ENCODE measurements around the gene ST7.
"Not testable (repeated sequence)": the region's sequence is repeated elsewhere in the genome, so short reads cannot be mapped to it uniquely, and the experiment has no call there.

ST7 gene

GRCh38 chr7:116951366-116952292 is 1.7 kb upstream of the ST7 start:
- FAIRE-seq = no peak

GRCh38 chr7:116952635-116953371 is 498 bp upstream of the ST7 start:
- FAIRE-seq = no peak

- FAIRE-seq = no peak
These were observed 871 bp downstream of the ST7 start for GRCh38 chr7:116953906-116954838.

GRCh38 chr7:116955340-116955739 is 2.0 kb downstream of the ST7 start:
- FAIRE-seq = no peak

DNA sequence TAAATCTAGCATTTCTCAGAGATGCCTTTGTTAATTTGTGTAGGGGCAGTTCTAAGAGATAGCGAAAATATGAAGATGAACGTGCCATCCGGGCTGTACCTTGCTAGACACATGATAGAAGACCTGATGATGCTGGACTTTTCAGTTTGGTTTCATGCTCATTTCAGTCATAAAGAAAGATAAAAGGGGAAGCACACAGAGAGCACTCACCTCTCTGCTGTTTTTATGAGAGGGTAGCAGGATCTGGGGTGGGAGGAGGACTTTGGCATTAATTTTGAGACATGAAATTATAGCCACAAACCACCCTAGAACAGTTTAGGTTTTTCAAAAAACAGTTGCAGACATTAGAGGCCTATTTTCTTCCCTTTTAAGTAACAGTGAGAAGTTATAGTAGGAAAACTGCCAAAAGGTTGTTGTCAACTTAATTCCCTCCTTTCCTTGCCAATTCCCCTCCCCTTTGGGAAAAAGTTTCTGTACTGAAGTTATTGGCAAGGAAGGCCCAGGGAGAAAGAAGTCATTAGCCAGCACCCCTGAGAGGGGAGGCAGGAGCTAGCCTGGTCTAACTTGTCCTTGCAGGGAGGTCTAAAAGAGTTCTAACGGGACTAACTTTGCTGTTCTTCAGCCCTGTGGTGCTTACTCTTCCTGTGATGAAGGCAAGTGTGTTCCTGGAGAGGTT is 2.6 kb downstream of the ST7 start:
- no peak for FAIRE-seq

- FAIRE-seq = no peak
These were observed 3.1 kb downstream of the ST7 start for GRCh38 chr7:116956477-116956804.

DNA sequence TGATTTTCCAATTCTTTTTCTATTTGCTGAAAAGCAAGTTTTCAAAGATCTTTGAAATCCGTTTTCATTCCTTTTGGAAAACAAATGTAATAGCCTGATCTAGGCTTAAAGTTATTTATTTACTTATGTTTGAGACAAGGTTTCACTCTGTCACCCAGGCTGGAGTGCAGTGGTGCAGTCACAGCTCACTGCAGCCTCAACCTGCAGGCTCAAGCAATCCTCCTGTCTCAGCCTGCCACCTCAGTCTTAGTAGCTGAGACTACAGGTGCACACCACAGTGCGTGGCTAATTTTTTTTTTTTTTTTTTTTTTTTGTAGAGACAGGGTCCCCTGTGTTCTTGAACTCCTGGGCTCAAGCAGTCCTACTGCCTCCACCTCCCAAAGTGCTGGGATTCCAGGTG is 4.6 kb downstream of the ST7 start:
- no peak for FAIRE-seq

- FAIRE-seq = not testable (repeated sequence)
These were observed 8.8 kb downstream of the ST7 start for GRCh38 chr7:116961966-116962673.

DNA sequence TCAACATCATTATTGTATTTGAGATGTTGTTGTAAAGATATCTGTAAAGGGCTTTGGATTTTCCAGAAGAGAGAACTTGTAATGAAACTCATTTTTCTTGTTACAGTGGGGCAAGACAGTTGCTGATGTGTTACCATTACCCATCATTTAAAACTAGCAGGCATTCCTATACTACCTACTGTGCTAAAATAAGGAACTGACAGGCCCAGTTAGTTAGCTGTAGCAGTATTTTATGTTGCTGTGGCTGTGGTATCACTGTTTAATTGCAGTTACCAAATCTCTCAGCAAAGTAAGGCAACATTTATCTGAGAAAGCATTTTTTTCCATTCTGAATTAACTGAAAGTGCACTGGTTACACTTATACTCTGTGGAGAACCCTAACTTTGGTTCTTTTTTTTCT is 9.9 kb downstream of the ST7 start:
- no peak for FAIRE-seq

DNA sequence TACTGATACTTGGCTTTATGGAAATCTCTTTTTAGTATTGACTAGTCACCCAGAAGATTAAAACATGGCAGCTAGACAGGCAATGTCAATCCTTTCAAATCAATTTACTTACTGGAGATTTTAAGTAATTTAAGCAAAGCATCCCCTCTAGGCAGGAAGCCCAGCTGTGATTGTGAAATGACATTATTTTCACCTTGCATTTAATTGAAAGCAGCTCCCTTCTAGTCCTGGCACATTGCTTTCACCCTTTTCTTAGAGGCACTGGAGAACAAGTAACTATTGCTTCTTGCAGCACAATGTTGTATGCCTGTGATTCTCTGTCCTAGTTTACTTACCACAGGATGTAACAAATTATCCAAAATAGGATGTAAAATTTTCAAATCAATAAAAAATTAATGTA is 13.3 kb downstream of the ST7 start:
- FAIRE-seq = no peak

- FAIRE-seq = no peak
These were observed 14.1 kb downstream of the ST7 start for GRCh38 chr7:116967254-116967922.

DNA sequence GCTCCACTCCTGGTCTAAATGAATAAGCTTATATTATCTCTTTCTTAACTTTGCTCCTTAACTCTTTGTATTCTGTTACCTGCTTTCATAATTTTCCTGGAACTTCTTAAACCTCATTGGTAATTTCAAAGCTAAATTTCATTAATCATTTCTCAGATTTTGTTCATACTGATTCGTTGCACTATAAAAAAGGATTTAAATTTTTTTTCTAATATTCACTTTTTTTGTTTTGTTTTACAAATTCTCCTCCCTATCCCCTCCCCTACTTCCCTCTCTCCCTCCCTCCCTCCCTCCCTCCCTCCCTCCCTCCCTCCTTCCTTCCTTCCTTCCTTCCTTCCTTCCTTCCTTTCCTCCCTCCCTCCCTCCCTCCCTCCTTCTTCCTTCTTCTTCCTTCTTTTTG is 14.7 kb downstream of the ST7 start:
- no peak for FAIRE-seq

DNA sequence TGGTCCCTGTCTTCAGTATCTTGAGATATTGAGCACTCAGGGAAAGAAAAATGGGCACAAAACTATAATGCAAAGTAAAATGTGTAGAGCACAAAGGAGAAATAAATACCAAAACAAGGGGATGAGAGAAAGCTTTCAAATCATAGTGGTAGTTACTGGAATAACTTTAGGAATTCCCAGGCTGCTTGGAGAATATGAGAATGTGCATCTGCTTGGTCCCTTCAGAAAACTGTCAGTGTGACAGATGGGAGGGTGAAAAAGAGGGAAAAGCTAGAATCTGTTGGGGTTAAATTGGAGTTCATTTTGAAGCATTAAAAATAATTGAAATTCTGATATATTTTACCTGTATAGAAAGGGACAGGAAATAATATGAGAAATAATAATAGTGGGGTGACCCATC is 15.3 kb downstream of the ST7 start:
- FAIRE-seq = no peak

DNA sequence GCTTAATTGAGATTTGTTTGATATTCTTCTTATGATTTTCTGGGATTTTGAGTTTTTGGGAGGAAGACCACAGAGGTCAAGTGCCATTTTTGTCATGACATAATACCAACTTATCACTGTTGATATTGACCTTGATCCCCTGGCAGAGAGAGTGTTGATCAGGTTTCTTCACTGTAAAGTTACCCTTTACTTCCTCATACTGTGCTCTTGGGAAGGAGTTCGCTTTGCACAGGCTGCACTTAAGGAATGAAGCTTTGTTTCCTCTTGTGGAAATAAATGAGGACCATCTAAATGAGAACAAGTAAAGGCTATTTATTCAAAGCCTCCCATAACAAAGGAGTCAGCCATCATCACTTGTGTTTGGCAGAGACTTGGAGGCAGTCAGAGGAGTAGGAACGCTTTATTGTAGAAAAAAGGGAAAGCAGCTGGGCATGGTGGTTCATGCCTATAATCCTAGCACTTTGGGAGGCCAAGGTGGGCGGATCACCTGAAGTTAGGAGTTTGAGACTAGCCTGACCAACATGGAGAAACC is 16.1 kb downstream of the ST7 start:
- no peak for FAIRE-seq

DNA sequence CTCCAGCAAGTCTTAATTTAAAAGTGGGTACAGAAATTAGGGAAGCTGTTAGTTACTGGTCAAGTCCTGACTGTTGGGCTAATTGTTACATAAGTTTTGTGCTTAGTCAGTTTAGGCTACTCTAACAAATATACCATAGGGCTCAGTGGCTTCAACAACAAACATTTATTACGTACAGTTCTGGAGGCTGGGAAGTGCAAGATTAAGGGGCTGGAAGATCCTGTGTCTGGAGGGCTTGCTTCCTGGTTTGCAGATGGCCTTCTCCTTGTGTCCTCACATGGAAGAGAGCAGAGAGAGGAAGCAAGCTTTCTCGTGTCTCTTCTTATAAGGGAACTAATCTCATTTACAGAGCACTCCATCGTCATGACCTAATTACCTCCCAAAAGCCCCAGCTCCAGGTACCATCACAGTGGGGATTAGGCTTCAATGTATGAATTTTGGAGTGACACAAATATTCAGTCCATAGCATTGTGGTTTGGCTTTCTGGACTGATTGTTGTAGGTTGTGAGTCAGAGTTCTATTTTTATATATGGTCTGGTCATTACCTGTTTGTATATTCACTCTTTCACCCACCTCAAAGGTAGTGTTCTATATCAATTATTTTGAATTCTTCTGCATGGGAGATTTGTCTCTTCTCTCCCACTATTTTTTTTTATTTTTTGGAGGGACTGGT is 17.1 kb downstream of the ST7 start:
- FAIRE-seq = no peak

DNA sequence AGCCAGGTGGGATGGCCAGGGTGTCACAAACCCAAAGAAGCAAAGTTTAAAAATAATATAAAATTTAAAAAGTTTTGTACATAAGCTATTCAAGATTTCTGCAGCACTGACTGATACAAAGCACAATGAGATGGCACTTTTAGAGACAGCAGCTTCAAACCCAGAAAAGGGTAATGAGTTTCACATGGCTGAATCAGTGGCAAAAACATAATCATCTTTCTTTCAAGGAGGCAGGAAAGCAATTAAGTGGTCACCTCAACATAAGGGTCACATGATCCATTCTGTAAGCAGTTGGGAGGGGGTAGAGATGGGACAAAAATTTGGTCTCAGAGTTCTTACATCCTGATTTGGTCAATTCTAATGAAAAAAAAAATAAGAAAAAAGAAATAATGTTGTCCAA is 17.9 kb downstream of the ST7 start:
- FAIRE-seq = not testable (repeated sequence)

- no peak for FAIRE-seq
These were observed 18.6 kb downstream of the ST7 start for GRCh38 chr7:116971869-116972268.

DNA sequence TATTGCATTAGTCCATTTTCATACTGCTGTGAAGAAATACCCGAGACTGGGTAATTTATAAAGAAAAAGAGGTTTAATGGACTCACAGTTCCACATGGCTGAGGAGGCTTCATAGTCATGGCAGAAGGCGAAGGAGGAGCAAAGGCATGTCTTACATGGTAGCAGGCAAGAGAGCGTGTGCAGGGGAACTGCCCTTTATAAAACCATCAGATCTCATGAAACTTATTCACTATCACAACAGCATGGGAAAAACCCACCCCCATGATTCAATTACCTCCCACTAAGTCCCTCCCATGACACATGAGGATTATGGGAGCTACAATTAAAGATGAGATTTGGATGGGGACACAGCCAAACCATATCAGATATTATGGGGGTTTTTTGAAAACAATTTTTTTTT is 21.7 kb downstream of the ST7 start:
- not testable (repeated sequence) for FAIRE-seq

DNA sequence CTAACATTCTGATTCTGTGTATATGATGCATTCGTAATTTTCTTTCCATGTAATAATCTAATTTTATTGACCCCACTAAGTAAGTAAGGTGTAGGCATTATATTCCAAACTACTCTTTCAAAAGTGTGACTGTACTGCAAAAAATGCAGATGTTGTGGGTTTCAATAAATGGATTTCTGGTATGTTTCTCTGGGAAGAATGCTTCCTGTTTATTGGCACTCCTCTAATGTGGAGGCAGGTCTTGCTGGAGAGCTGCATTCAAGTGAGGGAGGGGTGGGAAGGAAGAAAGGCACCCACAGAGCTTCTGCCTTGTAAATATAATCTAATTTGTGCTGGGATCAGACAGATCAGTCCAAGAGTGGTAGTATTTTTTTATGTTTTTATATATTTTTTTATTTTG is 23.9 kb downstream of the ST7 start:
- no peak for FAIRE-seq

DNA sequence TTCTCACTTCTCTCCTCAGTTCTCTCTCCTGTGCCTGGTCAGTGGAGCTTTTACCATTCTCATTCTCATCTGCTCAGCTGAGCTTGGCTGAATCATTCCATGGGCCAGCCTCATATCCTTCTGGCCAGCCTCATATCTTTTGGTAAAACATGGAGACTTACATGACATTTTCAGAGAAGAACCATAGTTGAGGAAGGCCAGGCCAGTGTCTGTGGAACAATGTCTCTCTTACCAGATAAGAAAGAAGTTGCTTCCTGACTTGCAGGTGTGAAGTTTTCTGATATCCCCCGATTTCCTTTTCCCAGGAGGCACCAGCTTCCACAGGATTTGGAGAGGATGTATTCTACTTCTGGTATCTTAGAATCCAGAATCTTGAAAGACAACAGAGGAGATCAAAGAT is 24.7 kb downstream of the ST7 start:
- FAIRE-seq = no peak

DNA sequence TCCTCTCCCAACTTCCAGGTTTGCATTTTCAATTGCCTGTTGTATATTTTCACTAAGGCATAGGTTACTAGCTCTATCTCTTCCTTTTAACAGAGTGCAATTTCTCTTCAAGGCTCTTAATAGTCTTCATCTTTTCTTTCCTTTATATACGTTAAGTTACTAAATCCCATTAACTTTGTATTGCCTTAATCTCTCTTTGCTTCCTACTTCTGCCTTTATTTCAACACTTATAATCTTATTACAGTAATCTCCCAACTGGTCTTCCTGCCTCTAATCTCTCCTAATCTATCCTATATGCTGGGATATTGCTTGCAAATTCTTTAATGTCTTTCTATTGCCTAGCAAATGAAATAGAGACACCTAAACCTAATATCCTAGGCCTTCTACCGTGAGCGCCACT is 26.1 kb downstream of the ST7 start:
- no peak for FAIRE-seq

Data from islet of Langerhans (tissue), 1 donor.